ENCODE data around the gene TOP2A. TPM values are rescaled to one million over a fixed set of nuclear protein-coding genes. Genes with fewer than 3 reads are reported as not detected.

Gene TOP2A
- total RNA-seq, 1 experiment from 2014 or later, result 159 TPM

DNA sequence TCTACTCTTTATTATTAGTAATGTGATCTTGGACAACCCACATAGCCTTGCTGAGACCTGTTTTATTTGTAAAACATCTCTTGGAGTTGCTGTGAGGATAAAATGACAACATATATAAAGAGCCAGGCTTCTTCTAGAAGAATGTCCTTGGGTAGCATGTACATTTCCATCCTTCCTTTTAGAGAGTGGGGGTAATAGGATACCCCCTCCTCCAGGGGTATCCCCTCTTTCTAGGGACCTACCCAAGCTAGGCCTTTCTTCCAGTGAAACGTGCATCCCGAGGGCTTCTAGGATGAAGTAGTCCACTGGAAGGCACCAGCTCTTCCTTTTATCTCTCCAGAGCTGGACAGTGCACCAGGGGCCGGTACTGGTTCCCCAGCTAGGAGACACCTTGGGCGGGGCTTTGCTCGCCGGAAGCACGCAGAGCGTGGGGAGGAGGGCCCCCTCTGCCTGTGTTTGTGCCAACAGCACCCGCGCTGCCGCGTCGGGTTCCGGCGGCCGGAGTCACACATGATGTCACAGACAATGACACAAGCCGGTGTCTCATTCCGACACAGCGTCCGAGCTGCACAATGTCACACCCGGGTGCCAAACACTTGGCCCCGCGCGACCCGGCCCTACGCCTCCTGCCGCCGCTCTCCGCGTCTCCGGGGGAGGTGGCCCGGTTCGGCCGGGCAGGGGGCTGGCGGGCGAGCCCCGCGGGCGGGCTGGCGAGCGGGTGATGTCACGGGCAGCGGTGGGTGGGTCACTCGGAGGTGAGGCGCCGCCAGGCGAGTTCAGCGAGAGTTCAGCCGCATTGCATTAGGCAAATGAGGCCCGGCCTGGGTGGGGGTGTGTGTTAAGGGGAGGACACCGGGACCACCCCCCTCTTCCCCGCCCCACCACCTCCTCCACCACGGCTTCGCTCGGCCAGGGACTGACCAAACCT is 76.6 kb downstream of the TOP2A start:
- peak; percentile 96 for DNase-seq
- no peaks in the 10 kb centered on the region for H3K36me3 ChIP-seq (replicated peaks; ENCODE audit: control insufficient read depth, insufficient read depth, low read length)
- peak overlapping the region; percentile 72 for H3K4me3 ChIP-seq (ENCODE audit: insufficient read depth, low read depth, low read length)
- H3K27me3 ChIP-seq (ENCODE audit: control insufficient read depth, insufficient read depth, low read length), result peaks cover 28% of the 10 kb centered on the region; the same call in 1 of the 2 replicates

DNA sequence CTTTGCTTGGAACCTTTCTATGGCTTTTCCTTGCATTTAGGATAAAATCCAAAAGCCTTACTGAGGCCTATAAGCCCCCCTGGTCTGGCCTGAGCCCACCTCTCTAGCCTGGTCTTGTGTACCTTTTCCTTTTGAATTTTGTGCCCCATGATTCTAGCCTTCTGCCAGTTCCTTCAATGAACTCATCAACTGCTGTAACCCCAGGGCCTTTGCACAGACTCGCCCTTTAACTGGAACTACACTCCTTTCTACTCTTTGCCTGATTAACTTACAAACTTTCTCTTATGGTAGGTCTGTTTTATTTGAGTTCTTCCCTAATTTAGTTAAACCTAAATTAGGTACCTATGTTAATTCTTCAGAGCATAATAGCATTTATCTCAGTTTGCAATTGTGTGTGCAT is 77.4 kb downstream of the TOP2A start:
- Histone ChIP-seq H3K4me3 (ENCODE audit: insufficient read depth, low read depth, low read length) (no peak overlapping the region), H3K27me3 (ENCODE audit: control insufficient read depth, insufficient read depth, low read length) (peaks cover 28% of the 10 kb centered on the region; the same call in 1 of the 2 replicates), H3K36me3 (replicated peaks; ENCODE audit: control insufficient read depth, insufficient read depth, low read length) (no peaks in the 10 kb centered on the region)
- no peak for DNase-seq

DNA sequence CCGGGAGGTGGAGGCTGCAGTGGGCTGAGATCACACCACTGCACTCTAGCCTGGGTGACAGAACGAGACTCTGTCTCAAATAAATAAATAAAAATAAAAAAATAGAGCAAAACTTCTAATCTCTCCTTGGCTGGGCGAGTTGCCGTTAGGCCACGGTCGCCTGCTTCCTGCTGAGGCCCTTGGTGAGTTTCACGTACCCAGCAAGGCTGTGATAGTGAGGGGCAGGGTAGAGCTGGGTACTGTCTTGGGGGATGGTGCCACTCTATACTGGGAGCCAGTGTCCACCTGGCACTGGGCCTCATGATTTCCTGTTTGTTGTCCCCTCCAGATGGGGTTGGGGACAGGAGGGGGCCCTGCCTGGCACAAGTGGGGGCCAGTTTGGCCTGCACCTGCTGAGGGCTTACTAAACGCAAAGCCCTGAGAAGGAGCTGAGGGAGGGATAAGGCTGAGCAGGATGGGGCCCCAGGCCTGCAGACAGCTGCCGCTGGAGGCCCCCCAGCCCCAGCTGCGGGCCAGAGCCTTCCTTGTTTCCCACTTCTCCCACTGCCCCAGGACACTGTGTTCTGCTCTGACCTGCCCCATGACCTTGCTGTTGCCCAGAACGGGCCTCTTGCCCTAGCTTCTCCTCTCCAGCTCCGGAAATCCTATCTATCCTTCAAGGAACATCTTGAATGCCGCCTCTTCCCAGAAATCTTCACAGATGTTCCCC is 78.6 kb downstream of the TOP2A start:
- no peak for DNase-seq
- Histone ChIP-seq H3K36me3 (replicated peaks; ENCODE audit: control insufficient read depth, insufficient read depth, low read length) (no peaks in the 10 kb centered on the region), H3K27me3 (ENCODE audit: control insufficient read depth, insufficient read depth, low read length) (peaks cover 22% of the 10 kb centered on the region; the same call in 1 of the 2 replicates)

More for the DNA sequence above, 78.6 kb downstream of the TOP2A start:
- no peak overlapping the region for H3K4me3 ChIP-seq (ENCODE audit: insufficient read depth, low read depth, low read length)

Other genes starting within 250 kb of the TOP2A start
- 3.9 and 5.4 TPM in 2 replicates for gene RAPGEFL1, start 240.4 kb downstream of the TOP2A start, total RNA-seq (2014; rRNA removed; shearing (Covaris generic))
- gene WIPF2, start 198.6 kb downstream of the TOP2A start, total RNA-seq (2014; rRNA removed; shearing (Covaris generic)), result 3.7 and 5.4 TPM in 2 replicates
- gene CDC6, start 130.0 kb downstream of the TOP2A start, total RNA-seq (2014; rRNA removed; shearing (Covaris generic)), result 80.8 and 83.6 TPM in 2 replicates
- gene RARA, start 108.7 kb downstream of the TOP2A start, total RNA-seq (2014; rRNA removed; shearing (Covaris generic)), result 19.3 and 22.1 TPM in 2 replicates
- 0.38 and 1.2 TPM in 2 replicates for gene GJD3, start 53.2 kb downstream of the TOP2A start, total RNA-seq (2014; rRNA removed; shearing (Covaris generic))
- gene IGFBP4, start 25.6 kb upstream of the TOP2A start, total RNA-seq (2014; rRNA removed; shearing (Covaris generic)), result 24.6 and 31.8 TPM in 2 replicates
- 0.14 and 0.18 TPM in 2 replicates for gene TNS4, start 83.7 kb upstream of the TOP2A start, total RNA-seq (2014; rRNA removed; shearing (Covaris generic))
- 1.1 TPM in 1 of 2 replicates, not detected in the other for gene CCR7, start 147.6 kb upstream of the TOP2A start, total RNA-seq (2014; rRNA removed; shearing (Covaris generic))
- gene SMARCE1, start 229.9 kb upstream of the TOP2A start, total RNA-seq (2014; rRNA removed; shearing (Covaris generic)), result 75.1 and 99.9 TPM in 2 replicates
- gene KRT222, start 247.3 kb upstream of the TOP2A start, total RNA-seq (2014; rRNA removed; shearing (Covaris generic)), result 0.07 and 0.26 TPM in 2 replicates

Data from H7 (cell line).